ENCODE results near the gene ZNF529. TPM values are rescaled to one million over a fixed set of nuclear protein-coding genes. Genes with fewer than 3 reads are reported as not detected.

ZNF529 gene
- total and polyA plus RNA-seq, 10 of the 15 experiments (the other 5 are each of a cell fraction or from before 2014, with no cell fraction given): 1.8 to 12.5 (median 4.5) TPM

DNA sequence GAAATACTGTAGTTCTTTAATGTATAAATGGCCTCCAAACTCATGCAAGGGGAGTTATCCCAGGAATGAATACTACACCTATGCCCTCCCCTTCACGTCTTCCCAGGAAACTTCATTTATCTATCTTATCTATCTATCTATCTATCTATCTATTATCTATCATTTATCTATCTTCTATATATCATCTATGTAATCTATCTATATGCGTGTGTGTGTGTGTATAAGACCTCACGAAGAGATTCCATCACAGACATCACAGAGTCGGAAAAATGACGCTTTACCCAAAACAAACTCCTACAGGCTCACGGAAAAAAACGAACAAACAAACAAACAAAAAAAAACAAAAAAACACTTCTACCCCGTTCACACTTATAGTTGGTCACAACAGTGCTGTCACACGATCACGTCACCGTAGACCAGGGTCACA is 486 bp downstream of the ZNF529 start:
- peaks cover 22% of the 10 kb centered on the region for H3K79me2 ChIP-seq (ENCODE audit: control insufficient read depth, insufficient read depth, low read length)
- peak overlapping the region; percentile 87 for H3K27ac ChIP-seq (ENCODE audit: control insufficient read depth, insufficient read depth)
- no peak for FAIRE-seq
- H4K20me1 ChIP-seq (ENCODE audit: control insufficient read depth, insufficient read depth): no peaks in the 10 kb centered on the region
- 10% methylated on average over 11 of the region's 11 CpGs for WGBS (ENCODE audit: insufficient coverage, insufficient replicate concordance, low lambda C conversion rate, missing lambda C conversion rate)
- ChIA-PET CTCF (interaction anchor here (0.9 kb wide), 1 partner anchor 33 kb away, joined by 3 read pairs; the partner anchor contains the start of gene ZNF382), SMC1A (ENCODE audit: uncharacterized antibody, unreplicated experiment) (interaction anchor here (1.2 to 1.8 kb wide), 4 partner anchors 32 to 278 kb away, joined by 3 to 5 read pairs (median 5); partner anchors contain the start of genes ZNF260, ZNF345, ZNF382 and ZNF850), RAD21 (ENCODE audit: unreplicated experiment) (interaction anchor here (1.0 to 1.9 kb wide), 3 partner anchors 32 to 276 kb away, joined by 3 to 13 read pairs (median 4); partner anchors contain the start of gene ZNF382), POLR2A (interaction anchor here (1.1 to 1.4 kb wide), 4 partner anchors 44 to 795 kb away, joined by 3 to 9 read pairs (median 4); partner anchors contain the start of genes ZNF260 and ZNF345)
- DNase-seq (ENCODE audit: low read depth, low spot score): no peak
- peak overlapping the region; percentile 93 for H2AFZ ChIP-seq (ENCODE audit: control insufficient read depth, low read depth, low read length)
- H3K4me1 ChIP-seq (ENCODE audit: control insufficient read depth, insufficient read depth, low read length): no peaks in the 10 kb centered on the region
- TF ChIP-seq EZH2 (IDR thresholded peaks at IDR 0.05; ENCODE audit: borderline replicate concordance, control insufficient read depth, low read depth, low read length) (no peak), RAD51 (IDR thresholded peaks at IDR 0.05) (no peak), IKZF2 (IDR thresholded peaks at IDR 0.05) (no peak)
- TF ChIP-seq, protein P1, sequence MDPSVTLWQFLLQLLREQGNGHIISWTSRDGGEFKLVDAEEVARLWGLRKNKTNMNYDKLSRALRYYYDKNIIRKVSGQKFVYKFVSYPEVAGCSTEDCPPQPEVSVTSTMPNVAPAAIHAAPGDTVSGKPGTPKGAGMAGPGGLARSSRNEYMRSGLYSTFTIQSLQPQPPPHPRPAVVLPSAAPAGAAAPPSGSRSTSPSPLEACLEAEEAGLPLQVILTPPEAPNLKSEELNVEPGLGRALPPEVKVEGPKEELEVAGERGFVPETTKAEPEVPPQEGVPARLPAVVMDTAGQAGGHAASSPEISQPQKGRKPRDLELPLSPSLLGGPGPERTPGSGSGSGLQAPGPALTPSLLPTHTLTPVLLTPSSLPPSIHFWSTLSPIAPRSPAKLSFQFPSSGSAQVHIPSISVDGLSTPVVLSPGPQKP (IDR thresholded peaks at IDR 0.05; ENCODE audit: low read depth, low read length): no peak
- TF ChIP-seq, protein P2, sequence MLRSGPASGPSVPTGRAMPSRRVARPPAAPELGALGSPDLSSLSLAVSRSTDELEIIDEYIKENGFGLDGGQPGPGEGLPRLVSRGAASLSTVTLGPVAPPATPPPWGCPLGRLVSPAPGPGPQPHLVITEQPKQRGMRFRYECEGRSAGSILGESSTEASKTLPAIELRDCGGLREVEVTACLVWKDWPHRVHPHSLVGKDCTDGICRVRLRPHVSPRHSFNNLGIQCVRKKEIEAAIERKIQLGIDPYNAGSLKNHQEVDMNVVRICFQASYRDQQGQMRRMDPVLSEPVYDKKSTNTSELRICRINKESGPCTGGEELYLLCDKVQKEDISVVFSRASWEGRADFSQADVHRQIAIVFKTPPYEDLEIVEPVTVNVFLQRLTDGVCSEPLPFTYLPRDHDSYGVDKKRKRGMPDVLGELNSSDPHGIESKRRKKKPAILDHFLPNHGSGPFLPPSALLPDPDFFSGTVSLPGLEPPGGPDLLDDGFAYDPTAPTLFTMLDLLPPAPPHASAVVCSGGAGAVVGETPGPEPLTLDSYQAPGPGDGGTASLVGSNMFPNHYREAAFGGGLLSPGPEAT (IDR thresholded peaks at IDR 0.05; ENCODE audit: low read depth): 0 out of 2 replicates have a peak, but pooled peaks have one; percentile 3
- TF ChIP-seq, protein P3, sequence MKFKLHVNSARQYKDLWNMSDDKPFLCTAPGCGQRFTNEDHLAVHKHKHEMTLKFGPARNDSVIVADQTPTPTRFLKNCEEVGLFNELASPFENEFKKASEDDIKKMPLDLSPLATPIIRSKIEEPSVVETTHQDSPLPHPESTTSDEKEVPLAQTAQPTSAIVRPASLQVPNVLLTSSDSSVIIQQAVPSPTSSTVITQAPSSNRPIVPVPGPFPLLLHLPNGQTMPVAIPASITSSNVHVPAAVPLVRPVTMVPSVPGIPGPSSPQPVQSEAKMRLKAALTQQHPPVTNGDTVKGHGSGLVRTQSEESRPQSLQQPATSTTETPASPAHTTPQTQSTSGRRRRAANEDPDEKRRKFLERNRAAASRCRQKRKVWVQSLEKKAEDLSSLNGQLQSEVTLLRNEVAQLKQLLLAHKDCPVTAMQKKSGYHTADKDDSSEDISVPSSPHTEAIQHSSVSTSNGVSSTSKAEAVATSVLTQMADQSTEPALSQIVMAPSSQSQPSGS (IDR thresholded peaks at IDR 0.05; ENCODE audit: low read length): peak; percentile 59; the same call in 1 of the 2 replicates
- intact Hi-C loops (cut with micrococcal nuclease; ENCODE audit: unreplicated experiment) (loop anchor here (1.0 kb wide), 1 partner anchor 44 kb away; the partner anchor contains the start of gene ZNF260), in situ Hi-C loops (cut with MboI) (no loop called here)
- TSS peak; percentile 72 for BruUV-seq (replicated peaks)
- peaks cover 13% of the 10 kb centered on the region for H3K9me3 ChIP-seq (replicated peaks; ENCODE audit: control insufficient read depth, insufficient read depth, low read length)
- peak overlapping the region; percentile 91 for H3K4me3 ChIP-seq
- H3K9ac ChIP-seq (ENCODE audit: control insufficient read depth, insufficient read depth, low read length): peak overlapping the region; percentile 79
- peaks cover 0 to 6% of the 10 kb centered on the region in 2 experiments; a peak in 3 of 4 replicates for H3K36me3 ChIP-seq (ENCODE audit: control insufficient read depth in 2 of 2, insufficient read depth in 2 of 2, low read length in 1 of 2)
- ATAC-seq: no peak
- no peaks in the 10 kb centered on the region for H3K27me3 ChIP-seq (replicated peaks in 1 of 2; ENCODE audit: control insufficient read depth in 2 of 2, insufficient read depth in 2 of 2, low read length in 1 of 2)
- H3K4me2 ChIP-seq (ENCODE audit: control insufficient read depth, insufficient read depth): peak overlapping the region; percentile 67

All from GM12878 (cell line).